HG02678 (cell line): ENCODE results near the gene PDE1A.

Experiments
- ATAC-seq: cut with Tn5 transposase; IDR thresholded peaks from one replicate; pipeline ENCODE4 v1.9.1; 2021; ENCODE audit warnings: mild to moderate bottlenecking, moderate library complexity; ENCODE audit not compliant: unreplicated experiment

PDE1A gene

DNA sequence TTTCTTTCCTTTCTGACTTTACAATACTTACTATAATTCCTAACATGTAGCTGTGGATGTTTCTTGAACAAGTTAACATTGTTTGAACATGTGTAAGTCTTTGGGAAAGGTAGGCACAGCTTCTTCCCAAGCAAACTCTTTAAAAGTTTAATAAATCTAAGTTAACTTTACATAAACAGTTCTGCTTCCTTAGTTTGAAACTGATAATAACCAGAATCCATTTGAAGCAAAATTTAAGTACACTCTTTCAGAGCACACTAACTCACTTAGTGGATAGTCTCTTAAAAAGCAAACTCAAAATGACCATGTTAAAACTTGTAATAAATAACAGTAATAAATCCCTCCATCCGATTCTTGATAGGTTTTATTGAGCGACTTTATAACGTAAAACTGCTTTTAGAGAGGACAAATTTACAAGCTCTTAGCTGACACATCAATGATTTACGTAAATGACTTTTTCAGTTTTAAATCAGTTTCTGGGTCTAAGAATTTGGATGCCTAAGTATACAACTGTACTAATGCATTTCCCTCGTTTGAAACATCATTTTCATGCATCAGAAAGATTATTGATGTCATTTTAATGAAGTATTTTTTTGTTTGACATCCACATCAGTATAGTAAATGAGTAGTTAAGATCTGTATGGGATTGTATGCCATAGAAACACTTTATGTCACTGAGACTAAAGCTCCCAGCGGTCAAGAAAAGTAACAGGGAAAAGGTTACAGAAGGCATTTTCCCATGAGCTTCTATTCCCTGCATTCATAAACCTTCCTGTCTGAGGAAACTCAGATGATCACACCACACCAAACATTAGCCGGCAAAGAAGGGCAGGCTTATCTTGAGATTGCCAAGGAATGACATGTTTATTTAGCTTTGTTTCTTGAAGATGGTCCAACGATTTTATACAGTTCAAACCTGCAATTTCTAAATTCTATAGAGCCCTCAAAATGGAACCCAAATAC is 67.5 kb downstream of the PDE1A start:
- ATAC-seq: no peak

GRCh38 chr2:182358601-182359000 is 68.2 kb downstream of the PDE1A start:
- no peak for ATAC-seq

GRCh38 chr2:182355815-182356214 is 71.0 kb downstream of the PDE1A start:
- no peak for ATAC-seq

- no peak for ATAC-seq
These were observed 75.4 kb downstream of the PDE1A start for GRCh38 chr2:182351427-182351826.

DNA sequence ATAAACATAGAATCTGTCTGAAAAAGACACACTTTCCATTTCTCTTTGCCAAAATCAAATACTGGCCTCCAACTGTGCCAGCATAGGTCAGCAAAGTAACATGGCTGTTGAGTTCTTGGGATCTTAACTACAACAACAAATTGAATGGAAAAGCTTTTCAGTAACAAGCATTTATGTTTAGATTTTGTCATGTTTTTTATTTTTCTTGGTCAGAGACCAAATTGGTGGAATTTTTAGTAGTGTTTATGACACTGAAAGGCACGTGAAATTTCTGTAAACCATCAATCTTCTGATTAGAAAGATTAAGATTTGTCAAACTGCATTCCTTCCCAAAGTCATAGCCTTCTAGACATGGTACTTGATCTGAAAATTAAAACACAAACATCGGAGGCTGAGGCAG is 77.6 kb downstream of the PDE1A start:
- ATAC-seq: no peak

- no peak for ATAC-seq
These were observed 81.5 kb downstream of the PDE1A start for GRCh38 chr2:182345384-182345783.

- ATAC-seq: no peak
These were observed 96.2 kb downstream of the PDE1A start for GRCh38 chr2:182330451-182331305.

DNA sequence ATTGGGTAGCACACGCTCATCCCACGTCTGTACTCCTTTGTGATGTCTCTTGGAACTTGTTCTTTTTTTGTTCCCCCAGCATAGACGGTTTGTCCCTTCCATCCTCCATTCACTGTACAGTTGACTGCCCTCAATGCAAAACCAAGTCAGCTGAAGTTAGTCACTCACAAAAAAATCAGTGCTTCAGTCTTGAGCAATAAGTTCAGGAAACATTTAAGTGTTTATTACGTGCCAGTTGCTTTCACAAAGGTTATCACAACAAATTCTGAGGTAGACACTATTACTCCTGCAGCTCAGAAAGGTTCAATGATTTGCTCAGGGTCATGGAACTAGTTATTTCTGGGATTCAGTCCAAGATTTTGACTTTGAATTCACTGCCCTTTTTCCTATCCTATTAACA is 102.2 kb downstream of the PDE1A start:
- ATAC-seq: no peak

DNA sequence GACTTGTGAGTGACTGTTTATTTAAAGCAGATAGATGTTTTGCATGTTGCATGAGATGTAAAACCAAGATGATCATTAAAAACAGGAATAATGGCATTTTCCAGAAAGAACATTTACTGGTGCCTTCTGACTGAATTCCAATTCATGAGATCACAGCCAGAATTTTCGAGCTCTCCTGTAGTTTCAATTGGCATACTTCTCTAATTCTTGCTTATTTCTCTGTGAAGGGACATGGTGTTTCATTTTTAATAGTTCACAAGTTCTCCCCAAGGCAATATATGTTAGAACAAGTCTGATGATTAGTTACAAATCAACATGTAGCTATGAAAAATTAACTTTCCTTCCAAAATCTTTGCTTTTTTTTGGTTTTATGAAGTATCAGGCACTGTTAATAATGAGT is 105.7 kb downstream of the PDE1A start:
- ATAC-seq: no peak

GRCh38 chr2:182319556-182320505 is 107.0 kb downstream of the PDE1A start:
- ATAC-seq: no peak

DNA sequence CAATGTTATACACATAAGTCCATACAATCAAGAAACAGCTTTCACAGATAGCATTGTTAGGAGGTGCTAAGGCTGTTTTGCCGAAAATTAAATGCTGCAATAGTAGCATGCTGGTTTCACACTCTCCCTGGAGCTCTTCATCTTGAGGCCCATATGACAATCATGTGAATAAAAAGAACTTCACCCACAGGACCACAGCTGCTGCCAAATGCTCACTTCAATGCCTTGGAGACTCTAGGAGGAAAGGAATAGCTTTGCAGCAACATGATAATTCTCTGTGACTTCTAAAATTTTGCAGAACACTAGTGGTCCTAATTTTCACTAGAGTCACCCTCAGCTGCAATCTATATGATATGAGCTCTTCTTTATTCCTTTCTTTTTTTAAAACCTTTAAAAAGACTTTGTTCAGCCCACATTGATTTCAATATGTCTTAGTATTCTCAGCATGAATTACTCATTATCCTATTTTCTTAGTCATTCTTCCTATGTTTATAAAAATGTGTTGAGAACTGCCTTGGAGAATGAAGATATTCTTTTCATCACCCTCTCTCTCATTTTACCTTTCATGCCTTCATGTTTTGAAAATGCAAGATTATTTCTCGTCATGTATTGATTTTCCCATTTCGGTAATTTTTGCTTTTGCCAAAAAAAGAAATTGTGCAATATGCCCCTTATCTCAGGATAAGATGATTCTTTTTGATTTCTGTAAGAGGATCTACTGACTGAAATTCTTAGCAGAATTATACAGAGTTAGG is 108.2 kb downstream of the PDE1A start:
- ATAC-seq: no peak

GRCh38 chr2:182316950-182317349 is 109.9 kb downstream of the PDE1A start:
- no peak for ATAC-seq

DNA sequence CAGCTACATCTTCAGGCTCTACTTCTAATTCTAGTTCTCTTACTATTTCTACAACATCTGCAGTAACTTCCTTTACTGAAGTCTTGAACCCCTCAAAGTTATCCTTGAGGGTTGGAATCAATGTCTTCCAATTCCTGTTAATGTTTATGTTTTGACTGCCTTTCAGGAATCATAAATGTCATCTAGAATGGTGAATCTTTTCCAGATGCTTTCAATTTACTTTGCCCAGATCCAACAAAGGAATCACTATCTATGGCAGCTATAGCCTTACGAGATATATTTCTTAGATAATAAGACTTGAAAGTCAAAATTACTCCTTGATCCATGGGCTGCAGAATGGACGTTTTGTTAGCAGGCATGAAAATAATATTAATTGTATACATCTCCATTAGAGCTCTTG is 123.9 kb downstream of the PDE1A start:
- no peak for ATAC-seq

DNA sequence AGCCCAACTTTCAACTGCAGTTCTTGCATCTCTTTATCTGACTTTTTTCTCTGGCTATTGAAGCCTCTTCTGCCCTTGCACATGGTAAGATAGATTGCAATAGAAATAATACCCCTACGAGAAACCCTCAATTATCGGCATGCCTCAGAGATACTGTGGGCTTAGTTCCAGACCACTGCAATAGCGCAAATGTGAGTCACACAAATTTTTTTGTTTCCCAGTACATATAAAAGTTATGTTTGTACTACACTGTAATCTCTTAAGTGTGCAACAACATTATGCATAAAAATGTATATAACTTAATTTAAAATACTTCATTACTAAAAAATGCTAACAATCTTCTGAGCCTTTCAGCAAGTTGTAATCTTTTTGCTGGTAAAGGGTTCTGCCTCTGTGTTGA is 124.7 kb downstream of the PDE1A start:
- ATAC-seq: no peak

GRCh38 chr2:182301093-182301492 is 125.7 kb downstream of the PDE1A start:
- no peak for ATAC-seq

- no peak for ATAC-seq
These were observed 126.2 kb downstream of the PDE1A start for GRCh38 chr2:182300608-182301007.

DNA sequence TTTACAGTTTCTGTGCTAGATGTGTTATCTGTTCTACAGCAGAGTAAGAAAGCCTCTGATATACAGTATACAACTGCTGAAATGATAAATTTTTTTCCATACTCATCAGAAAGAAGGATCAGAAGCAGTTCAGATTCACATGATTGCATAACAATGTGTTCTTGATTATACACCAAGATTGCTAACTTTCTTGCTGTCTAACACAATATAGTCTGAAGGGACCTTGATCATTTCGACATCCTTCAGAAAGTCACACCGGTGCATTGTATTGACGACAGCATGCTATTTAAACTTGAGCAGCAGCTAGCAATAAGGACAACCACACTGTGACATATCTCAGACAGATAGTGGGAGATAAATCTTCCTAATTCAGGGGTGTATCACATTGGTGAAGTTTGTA is 127.2 kb downstream of the PDE1A start:
- no peak for ATAC-seq

- ATAC-seq: no peak
These were observed 128.4 kb downstream of the PDE1A start for GRCh38 chr2:182298456-182298855.

- no peak for ATAC-seq
These were observed 135.5 kb downstream of the PDE1A start for GRCh38 chr2:182291296-182291695.

GRCh38 chr2:182283512-182283911 is 143.3 kb downstream of the PDE1A start:
- ATAC-seq: no peak
